Neuronal stem cell (in vitro differentiated cells): ENCODE results near the gene UMODL1.

ENCODE experiments used
- DNase-seq: peaks from one replicate; pipeline ENCODE4 v3.0.0-alpha.2; 2013; ENCODE audit warnings: low spot score
- H2AFZ ChIP-seq: one replicate; pipeline ENCODE4 v1.6.1; 2013; ENCODE audit warnings: mild to moderate bottlenecking, low read length, inconsistent platforms
- H2AK5ac ChIP-seq: 2 replicates; pipeline ENCODE4 v1.6.1; 2013; ENCODE audit warnings: low read depth, mild to moderate bottlenecking, inconsistent platforms, low read length, moderate library complexity, mixed read lengths
- H2BK120ac ChIP-seq: 2 replicates; pipeline ENCODE4 v1.6.1; 2013; ENCODE audit warnings: low read depth, mild to moderate bottlenecking, inconsistent platforms, low read length, moderate library complexity, mixed read lengths
- H2BK12ac ChIP-seq: one replicate; pipeline ENCODE4 v1.6.1; 2013; ENCODE audit warnings: low read length, inconsistent platforms
- H2BK15ac ChIP-seq: 2 replicates; pipeline ENCODE4 v1.6.1; 2013; ENCODE audit warnings: mild to moderate bottlenecking, low read length, inconsistent platforms, mixed read lengths
- H2BK5ac ChIP-seq: one replicate; pipeline ENCODE4 v1.6.1; 2013; ENCODE audit warnings: inconsistent platforms, mild to moderate bottlenecking, low read length, moderate library complexity
- H3K14ac ChIP-seq: one replicate; pipeline ENCODE4 v1.6.1; 2013; ENCODE audit warnings: low read length, inconsistent platforms
- H3K18ac ChIP-seq: 2 replicates; pipeline ENCODE4 v1.6.1; 2013; ENCODE audit warnings: low read length, inconsistent platforms
- H3K23ac ChIP-seq: 2 replicates; pipeline ENCODE4 v1.6.1; 2013; ENCODE audit warnings: low read depth, mild to moderate bottlenecking, mixed read lengths, low read length, inconsistent platforms; ENCODE audit not compliant: poor library complexity
- H3K27ac ChIP-seq: replicated peaks from 3 replicates; pipeline ENCODE4 v1.5.1; 2013; ENCODE audit warnings: low read length, inconsistent platforms
- H3K27me3 ChIP-seq, 3 experiments: 2 replicates each; pipeline ENCODE4 v1.6.1; 2013; ENCODE audit warnings: low read length in 3 of 3, mild to moderate bottlenecking in 2 of 3, inconsistent platforms in 1 of 3, low read depth in 1 of 3, mixed read lengths in 1 of 3, moderate library complexity in 1 of 3; ENCODE audit not compliant: control insufficient read depth in 3 of 3, insufficient read depth in 3 of 3
- H3K36me3 ChIP-seq, 2 donors: replicated peaks in 1 of 2; 2 replicates each; pipeline ENCODE4 v1.6.1; 2013; ENCODE audit warnings: low read length in 2 of 2; ENCODE audit not compliant: control insufficient read depth in 2 of 2, insufficient read depth in 2 of 2
- H3K4ac ChIP-seq: 2 replicates; pipeline ENCODE4 v1.6.1; 2013; ENCODE audit warnings: inconsistent platforms, mild to moderate bottlenecking, low read length, moderate library complexity
- H3K4me1 ChIP-seq, 2 donors: 1 replicate in 1 of 2; 2 replicates in 1 of 2; pipeline ENCODE4 v1.6.1; 2013; ENCODE audit warnings: low read length in 2 of 2, low read depth in 1 of 2; ENCODE audit not compliant: control insufficient read depth in 2 of 2, insufficient read depth in 1 of 2
- H3K4me2 ChIP-seq: one replicate; pipeline ENCODE4 v1.6.1; 2013; ENCODE audit warnings: mild to moderate bottlenecking, low read length, inconsistent platforms; ENCODE audit not compliant: insufficient read depth, poor library complexity, severe bottlenecking
- H3K4me3 ChIP-seq, 2 donors: 2 replicates each; pipeline ENCODE4 v1.5.1; 2013; ENCODE audit warnings: low read length in 2 of 2, mild to moderate bottlenecking in 2 of 2, inconsistent platforms in 1 of 2, moderate library complexity in 1 of 2
- H3K79me1 ChIP-seq: one replicate; pipeline ENCODE4 v1.6.1; 2013; ENCODE audit warnings: low read depth, mild to moderate bottlenecking, inconsistent platforms, low read length, moderate library complexity
- H3K9ac ChIP-seq: one replicate; pipeline ENCODE4 v1.6.1; 2013; ENCODE audit warnings: mild to moderate bottlenecking, low read depth, low read length, inconsistent platforms; ENCODE audit not compliant: poor library complexity
- H3K9me3 ChIP-seq, 2 donors: replicated peaks in 1 of 2; 2 replicates each; pipeline versions ENCODE3 to v1.6.1; 2013; ENCODE audit warnings: low read length in 2 of 2, mild to moderate bottlenecking in 2 of 2, inconsistent platforms in 1 of 2, low read depth in 1 of 2, mixed read lengths in 1 of 2, moderate library complexity in 1 of 2; ENCODE audit not compliant: control insufficient read depth in 2 of 2, insufficient read depth in 1 of 2
- H4K8ac ChIP-seq: one replicate; pipeline ENCODE4 v1.6.1; 2013; ENCODE audit warnings: low read depth, mild to moderate bottlenecking, inconsistent platforms, low read length, moderate library complexity
- H4K91ac ChIP-seq: one replicate; pipeline ENCODE4 v1.6.1; 2013; ENCODE audit warnings: low read length, low read depth, mild to moderate bottlenecking, inconsistent platforms; ENCODE audit not compliant: poor library complexity
- WGBS, 2 donors: extraction: QIAGEN DNeasy Blood & Tissue Kit; methylation state at CpG; one replicate each; pipeline ENCODE4 v1.1.7; 2013; ENCODE audit warnings: missing lambda C conversion rate in 2 of 2, mixed read lengths in 1 of 2; ENCODE audit not compliant: insufficient read length in 2 of 2, insufficient replicate concordance in 1 of 2; ENCODE audit errors: extremely low coverage in 2 of 2; 5-methylcytosine and 5-hydroxymethylcytosine counted together

UMODL1 gene

GRCh38 chr21:42148097-42148496 lies 77.0 kb downstream of the UMODL1 start:
- Histone ChIP-seq H2AFZ (no peak overlapping the region), H2BK15ac (no peak overlapping the region), H3K79me1 (no peaks in the 10 kb centered on the region), H3K23ac (no peak overlapping the region), H3K4me2 (no peak overlapping the region), H3K27ac (no peak overlapping the region), H3K36me3 (no peaks in the 10 kb centered on the region), H2AK5ac (no peak overlapping the region), H4K8ac (no peak overlapping the region), H2BK5ac (no peak overlapping the region), H2BK12ac (no peak overlapping the region), H3K9ac (no peak overlapping the region), H2BK120ac (no peak overlapping the region), H3K27me3 (peaks cover 0 to 14% (median 0%) of the 10 kb centered on the region in 3 experiments), H3K9me3 (no peaks in the 10 kb centered on the region), H3K14ac (no peak overlapping the region), H3K4me3 (no peak overlapping the region), H3K4ac (no peak overlapping the region), H4K91ac (no peak overlapping the region), H3K4me1 (peaks cover 3% of the 10 kb centered on the region in 2 donors), H3K18ac (no peak overlapping the region)
- no CpG with 5 or more reads among the region's 2 CpGs for WGBS, 2 donors
- no peak for DNase-seq

DNA sequence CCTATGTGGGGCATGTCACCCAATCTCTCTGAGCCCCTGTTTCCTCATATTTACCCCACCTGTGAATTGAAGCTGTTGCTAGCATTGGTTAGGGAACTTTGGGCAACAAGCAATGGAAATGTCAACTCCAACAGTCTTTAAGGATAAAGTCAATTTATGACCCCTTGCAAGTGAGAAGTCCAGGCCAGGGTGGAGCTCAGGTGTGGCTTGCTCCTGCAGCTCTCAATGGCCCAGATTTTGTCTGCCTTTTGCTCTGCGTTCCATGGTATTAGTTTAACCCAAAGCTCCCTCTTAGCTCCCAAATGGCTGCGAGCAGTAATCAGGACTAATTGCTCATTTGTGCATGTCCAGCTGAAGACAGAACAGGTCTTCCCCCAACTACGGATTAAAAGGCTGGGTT lies 77.5 kb downstream of the UMODL1 start:
- no peak overlapping the region for H3K23ac ChIP-seq
- H2BK12ac ChIP-seq, result no peak overlapping the region
- H4K8ac ChIP-seq, result no peak overlapping the region
- no peak for DNase-seq
- no peak overlapping the region for H2BK5ac ChIP-seq
- H3K27me3 ChIP-seq, result peaks cover 0 to 14% (median 0%) of the 10 kb centered on the region in 3 experiments
- no peak overlapping the region for H2BK120ac ChIP-seq
- no peaks in the 10 kb centered on the region for H3K79me1 ChIP-seq
- no peak overlapping the region for H3K9ac ChIP-seq
- H3K14ac ChIP-seq, result no peak overlapping the region
- H3K4ac ChIP-seq, result no peak overlapping the region
- H3K4me3 ChIP-seq, result no peak overlapping the region
- H3K4me2 ChIP-seq, result no peak overlapping the region
- WGBS, 2 donors, result no CpG with 5 or more reads among the region's 3 CpGs
- no peak overlapping the region for H2AFZ ChIP-seq
- H3K18ac ChIP-seq, result no peak overlapping the region
- peaks cover 3% of the 10 kb centered on the region in 2 donors for H3K4me1 ChIP-seq
- H3K36me3 ChIP-seq, result no peaks in the 10 kb centered on the region
- no peak overlapping the region for H3K27ac ChIP-seq
- no peaks in the 10 kb centered on the region for H3K9me3 ChIP-seq
- no peak overlapping the region for H2BK15ac ChIP-seq
- H2AK5ac ChIP-seq, result no peak overlapping the region
- H4K91ac ChIP-seq, result no peak overlapping the region

- Histone ChIP-seq H2BK15ac (peak overlapping the region; percentile 54), H3K4ac (no peak overlapping the region), H2AFZ (no peak overlapping the region), H3K4me2 (no peak overlapping the region), H3K27ac (no peak overlapping the region), H3K4me3 (no peak overlapping the region), H3K4me1 (peaks cover 3% of the 10 kb centered on the region in 2 donors), H2BK5ac (no peak overlapping the region), H3K9ac (peak overlapping the region; percentile 63), H2BK120ac (no peak overlapping the region), H2AK5ac (peak overlapping the region; percentile 20), H4K91ac (no peak overlapping the region), H3K18ac (peak overlapping the region; percentile 74), H3K36me3 (no peaks in the 10 kb centered on the region), H2BK12ac (peak overlapping the region; percentile 75), H3K9me3 (no peaks in the 10 kb centered on the region), H3K14ac (no peak overlapping the region), H3K23ac (peak overlapping the region; percentile 80), H3K27me3 (peaks cover 0 to 14% (median 0%) of the 10 kb centered on the region in 3 experiments), H3K79me1 (no peaks in the 10 kb centered on the region), H4K8ac (no peak overlapping the region)
- DNase-seq, result no peak
- WGBS, 2 donors, result no CpG with 5 or more reads among the region's 21 CpGs
Measured at GRCh38 chr21:42149656-42150473, 78.7 kb downstream of the UMODL1 start.

DNA sequence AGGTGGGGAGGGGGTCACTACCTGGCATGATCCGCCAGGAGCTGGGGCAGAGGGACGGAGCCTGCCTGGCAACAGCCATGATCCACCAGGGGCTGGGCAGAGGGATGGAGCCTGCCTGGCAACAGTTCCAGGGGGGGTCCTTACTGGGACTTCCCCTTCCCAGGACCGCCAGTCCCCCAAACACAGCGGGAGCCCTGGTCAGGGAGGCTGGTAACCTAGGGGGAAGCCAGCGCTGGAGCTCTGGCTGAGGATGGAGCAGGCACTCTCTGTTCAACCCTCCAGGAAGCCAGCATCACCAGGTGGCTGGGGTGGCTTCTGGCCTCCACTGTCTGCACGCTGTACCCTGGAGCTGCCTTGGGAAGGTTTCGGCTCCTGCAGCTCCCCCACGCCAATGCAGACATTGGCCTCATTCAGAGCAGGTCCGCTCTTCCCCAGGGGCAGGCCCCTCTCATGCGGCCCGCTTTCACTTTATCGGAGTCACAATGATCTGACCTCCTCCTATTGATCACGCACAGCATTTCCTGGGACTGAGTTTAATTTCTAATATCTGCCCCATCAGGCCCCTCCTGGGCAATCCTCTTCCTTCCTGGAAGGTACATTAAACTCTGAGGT lies 79.5 kb downstream of the UMODL1 start:
- no peaks in the 10 kb centered on the region for H3K36me3 ChIP-seq
- H2BK5ac ChIP-seq, result peak overlapping the region; percentile 56
- no peaks in the 10 kb centered on the region for H3K79me1 ChIP-seq
- no peak overlapping the region for H2BK15ac ChIP-seq
- H3K4me3 ChIP-seq, result no peak overlapping the region
- no peak for DNase-seq
- peaks cover 0 to 14% (median 0%) of the 10 kb centered on the region in 3 experiments for H3K27me3 ChIP-seq
- no peak overlapping the region for H4K8ac ChIP-seq
- H3K23ac ChIP-seq, result peak overlapping the region; percentile 80
- no peak overlapping the region for H2BK120ac ChIP-seq
- peak overlapping the region; percentile 20 for H2AK5ac ChIP-seq
- H3K27ac ChIP-seq, result no peak overlapping the region
- no CpG with 5 or more reads among the region's 13 CpGs for WGBS, 2 donors
- H3K9me3 ChIP-seq, result no peaks in the 10 kb centered on the region
- H3K14ac ChIP-seq, result no peak overlapping the region
- H4K91ac ChIP-seq, result no peak overlapping the region
- H3K4me2 ChIP-seq, result no peak overlapping the region
- no peak overlapping the region for H2AFZ ChIP-seq
- H3K4me1 ChIP-seq, result peaks cover 3 to 5% of the 10 kb centered on the region in 2 donors
- no peak overlapping the region for H3K4ac ChIP-seq
- H3K18ac ChIP-seq, result peak overlapping the region; percentile 74
- peak overlapping the region; percentile 3 for H3K9ac ChIP-seq
- H2BK12ac ChIP-seq, result peak overlapping the region; percentile 79
